HL-60 (cell line): ENCODE results near the gene HPS1.

ENCODE experiments used
- POLR2AphosphoS5 ChIP-seq: IDR thresholded peaks from 2 replicates; pipeline ENCODE4 v1.6.1; 2012; ENCODE audit warnings: low read depth
- REST ChIP-seq: IDR thresholded peaks from 2 replicates; pipeline ENCODE4 v1.6.1; 2012; ENCODE audit warnings: low read depth; ENCODE audit not compliant: insufficient replicate concordance
- SPI1 ChIP-seq: IDR thresholded peaks from 2 replicates; pipeline ENCODE4 v1.6.1; 2012; ENCODE audit warnings: low read depth, mild to moderate bottlenecking, borderline replicate concordance
- TF ChIP-seq, protein P1 (sequence below): IDR thresholded peaks from one replicate; pipeline ENCODE4 v1.5.1; 2011; ENCODE audit warnings: low read length, control low read depth, inconsistent platforms; ENCODE audit not compliant: insufficient read depth

GRCh38 chr10:98416606-98417388 is 29.9 kb downstream of the HPS1 start:
- TF ChIP-seq, protein P1, sequence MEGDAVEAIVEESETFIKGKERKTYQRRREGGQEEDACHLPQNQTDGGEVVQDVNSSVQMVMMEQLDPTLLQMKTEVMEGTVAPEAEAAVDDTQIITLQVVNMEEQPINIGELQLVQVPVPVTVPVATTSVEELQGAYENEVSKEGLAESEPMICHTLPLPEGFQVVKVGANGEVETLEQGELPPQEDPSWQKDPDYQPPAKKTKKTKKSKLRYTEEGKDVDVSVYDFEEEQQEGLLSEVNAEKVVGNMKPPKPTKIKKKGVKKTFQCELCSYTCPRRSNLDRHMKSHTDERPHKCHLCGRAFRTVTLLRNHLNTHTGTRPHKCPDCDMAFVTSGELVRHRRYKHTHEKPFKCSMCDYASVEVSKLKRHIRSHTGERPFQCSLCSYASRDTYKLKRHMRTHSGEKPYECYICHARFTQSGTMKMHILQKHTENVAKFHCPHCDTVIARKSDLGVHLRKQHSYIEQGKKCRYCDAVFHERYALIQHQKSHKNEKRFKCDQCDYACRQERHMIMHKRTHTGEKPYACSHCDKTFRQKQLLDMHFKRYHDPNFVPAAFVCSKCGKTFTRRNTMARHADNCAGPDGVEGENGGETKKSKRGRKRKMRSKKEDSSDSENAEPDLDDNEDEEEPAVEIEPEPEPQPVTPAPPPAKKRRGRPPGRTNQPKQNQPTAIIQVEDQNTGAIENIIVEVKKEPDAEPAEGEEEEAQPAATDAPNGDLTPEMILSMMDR = no peak
- TF ChIP-seq POLR2AphosphoS5 = no peak
- no peak for TF ChIP-seq REST
- no peak for TF ChIP-seq SPI1
